SH-SY5Y (cell line): ENCODE results near the gene RPS6KA3.

ENCODE experiments used
- GATA2 ChIP-seq: IDR thresholded peaks from 2 replicates; pipeline ENCODE4 v1.6.1; 2011; ENCODE audit warnings: mild to moderate bottlenecking, low read depth, low read length
- GATA3 ChIP-seq: IDR thresholded peaks from 2 replicates; pipeline ENCODE4 v1.6.1; 2011; ENCODE audit warnings: low read depth, mild to moderate bottlenecking, low read length, moderate library complexity

GRCh38 chrX:20253232-20253543 lies 13.5 kb downstream of the RPS6KA3 start:
- TF ChIP-seq GATA2: no peak
- no peak for TF ChIP-seq GATA3
